Epithelial cell of esophagus (primary cell): Measurements from ENCODE around the gene FAM163A.
A peak's percentile ranks its signal among the peaks of the same experiment; 100 is the strongest.

Source experiments
- DNase-seq: peaks from one replicate; pipeline ENCODE4 v3.0.0; 2010; ENCODE audit warnings: low read depth
- H3K4me3 ChIP-seq: 2 replicates; pipeline ENCODE4 v1.5.1; 2011; ENCODE audit warnings: mild to moderate bottlenecking, low read length, control low read depth
- CTCF ChIP-seq: IDR thresholded peaks from 2 replicates; pipeline ENCODE4 v1.5.1; 2011; ENCODE audit warnings: low read depth, mild to moderate bottlenecking, low read length, control low read depth, inconsistent platforms; ENCODE audit not compliant: insufficient read depth; ENCODE audit errors: missing control alignments

Gene FAM163A

GRCh38 chr1:179857009-179857408, 113.9 kb downstream of the FAM163A start:
- TF ChIP-seq CTCF = no peak
- no peak overlapping the region for H3K4me3 ChIP-seq
- DNase-seq = peak; percentile 31

- H3K4me3 ChIP-seq = no peak overlapping the region
- DNase-seq = no peak
Measured at GRCh38 chr1:179860652-179861051, 117.6 kb downstream of the FAM163A start.

GRCh38 chr1:179865377-179865776, 122.3 kb downstream of the FAM163A start:
- DNase-seq = no peak
- no peak overlapping the region for H3K4me3 ChIP-seq
- TF ChIP-seq CTCF = no peak

More at GRCh38 chr1:179860652-179861051, 117.6 kb downstream of the FAM163A start:
- no peak for TF ChIP-seq CTCF
